Activated CD8-positive, alpha-beta T cell treated with anti-CD3 and anti-CD28 coated beads, Interleukin-2, amount 10 ng/mL, durations not matched to agents 7 days and 5 days (primary cell): ENCODE results near the gene MSRB3. TPM values are rescaled to one million over a fixed set of nuclear protein-coding genes. Genes with fewer than 3 reads are reported as not detected.

ENCODE experiments used
- ATAC-seq: fragments of 150-1000 bp; cut with Tn5 transposase; one replicate; pipeline ENCODE4 v1.10.0; 2021; ENCODE audit warnings: moderate library complexity
- CTCF ChIA-PET: fragments of 350-600 bp; sonication (Branson Sonifier 250); formaldehyde crosslinking; loops from one replicate; lab custom pipeline; 2021; ENCODE audit warnings: antibody characterized with exemption; lab: Charles Lee
- POLR2A ChIA-PET: fragments of 350-600 bp; sonication (Branson Sonifier 250); formaldehyde crosslinking; loops from one replicate; lab custom pipeline; 2021; ENCODE audit warnings: antibody characterized with exemption; lab: Charles Lee
- DNase-seq: peaks from one replicate; pipeline ENCODE4 v3.0.0-alpha.2; 2020
- H3K27ac Mint-ChIP-seq: one replicate; pipeline ENCODE4 v1.8.0; 2021; ENCODE audit warnings: mild to moderate bottlenecking, mixed read lengths
- H3K27me3 Mint-ChIP-seq: one replicate; pipeline ENCODE4 v1.8.0; 2021; ENCODE audit warnings: low read depth, mixed read lengths
- H3K36me3 Mint-ChIP-seq: one replicate; pipeline ENCODE4 v1.8.0; 2021; ENCODE audit warnings: low read depth, mixed read lengths
- H3K4me1 Mint-ChIP-seq: one replicate; pipeline ENCODE4 v1.8.0; 2021; ENCODE audit warnings: low read depth, mixed read lengths
- H3K4me3 Mint-ChIP-seq: one replicate; pipeline ENCODE4 v1.8.0; 2021; ENCODE audit warnings: mild to moderate bottlenecking, mixed read lengths
- H3K9me3 Mint-ChIP-seq: one replicate; pipeline ENCODE4 v1.8.0; 2022; ENCODE audit warnings: mixed read lengths; ENCODE audit not compliant: insufficient read depth
- total RNA-seq, 2 experiments: library from RNA; stranded (reverse); gene quantifications; one replicate each; pipeline ENCODE4 v1.2.3, GENCODE V29; 2021

MSRB3 gene
- total RNA-seq, 2 experiments from 2014 or later = not detected

GRCh38 chr12:65294641-65295262 is 16.3 kb downstream of the MSRB3 start:
- Mint-ChIP-seq H3K27me3 (peaks cover 11% of the 10 kb centered on the region), H3K36me3 (no peaks in the 10 kb centered on the region), H3K27ac (no peak overlapping the region), H3K4me1 (no peaks in the 10 kb centered on the region), H3K4me3 (no peak overlapping the region), H3K9me3 (peaks cover 5% of the 10 kb centered on the region)
- DNase-seq (no peak), ATAC-seq (no peak)
- ChIA-PET CTCF (no interaction called here), POLR2A (no interaction called here)

DNA sequence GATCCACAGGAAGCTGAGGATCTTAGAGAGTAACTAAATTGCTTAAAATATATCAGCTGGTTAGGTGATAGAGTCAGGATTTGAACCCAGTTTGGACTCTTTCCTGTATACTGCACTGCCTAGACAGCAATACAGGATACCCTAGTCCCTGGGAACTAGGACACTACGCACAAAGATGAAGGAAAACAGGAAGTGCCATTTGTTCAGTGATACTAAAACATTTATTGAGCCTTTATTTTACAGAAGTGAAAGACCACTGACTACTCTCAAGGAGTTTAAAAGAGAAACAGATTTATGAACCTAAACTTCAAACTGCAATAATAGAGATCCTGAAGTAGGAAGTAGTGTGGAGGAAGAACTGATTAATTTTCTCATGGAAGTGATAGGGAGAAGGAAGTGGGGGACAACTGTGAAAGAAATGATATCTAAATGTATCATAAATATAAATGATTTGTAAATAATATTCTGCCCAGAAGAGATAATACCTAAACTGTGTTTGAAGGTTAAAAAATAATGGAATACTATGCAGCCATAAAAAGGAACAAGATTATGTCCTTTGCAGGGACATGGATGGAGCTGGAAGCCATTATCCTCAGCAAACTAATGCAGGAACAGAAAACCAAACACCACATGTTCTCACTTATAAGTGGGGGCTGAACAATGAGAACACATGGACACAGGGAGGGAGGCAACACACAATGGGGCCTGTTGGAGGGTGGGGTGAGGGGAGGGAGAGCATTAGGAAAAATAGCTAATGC is 18.2 kb downstream of the MSRB3 start:
- peaks cover 7% of the 10 kb centered on the region for H3K27me3 Mint-ChIP-seq
- no peak overlapping the region for H3K27ac Mint-ChIP-seq
- ChIA-PET POLR2A (no interaction called here), CTCF (no interaction called here)
- no peaks in the 10 kb centered on the region for H3K4me1 Mint-ChIP-seq
- DNase-seq (no peak), ATAC-seq (no peak)
- H3K36me3 Mint-ChIP-seq = no peaks in the 10 kb centered on the region
- no peak overlapping the region for H3K4me3 Mint-ChIP-seq
- peaks cover 5% of the 10 kb centered on the region for H3K9me3 Mint-ChIP-seq

GRCh38 chr12:65300097-65300496 is 21.6 kb downstream of the MSRB3 start:
- CTCF ChIA-PET = no interaction called here
- ATAC-seq (no peak), DNase-seq (no peak)
- H3K36me3 Mint-ChIP-seq = no peaks in the 10 kb centered on the region
- H3K4me1 Mint-ChIP-seq = no peaks in the 10 kb centered on the region
- H3K27ac Mint-ChIP-seq = no peak overlapping the region
- H3K27me3 Mint-ChIP-seq = peaks cover 15% of the 10 kb centered on the region
- H3K9me3 Mint-ChIP-seq = peaks cover 5% of the 10 kb centered on the region
- H3K4me3 Mint-ChIP-seq = no peak overlapping the region
- POLR2A ChIA-PET = no interaction called here

GRCh38 chr12:65300679-65301349 is 22.3 kb downstream of the MSRB3 start:
- Mint-ChIP-seq H3K9me3 (peaks cover 5% of the 10 kb centered on the region), H3K36me3 (no peaks in the 10 kb centered on the region), H3K4me1 (no peaks in the 10 kb centered on the region), H3K27me3 (peaks cover 15% of the 10 kb centered on the region), H3K4me3 (no peak overlapping the region), H3K27ac (no peak overlapping the region)
- DNase-seq (no peak), ATAC-seq (no peak)
- POLR2A ChIA-PET = no interaction called here
- CTCF ChIA-PET = no interaction called here

GRCh38 chr12:65302891-65303290 is 24.4 kb downstream of the MSRB3 start:
- Mint-ChIP-seq H3K9me3 (no peaks in the 10 kb centered on the region), H3K4me1 (no peaks in the 10 kb centered on the region)
- CTCF ChIA-PET = interaction anchor here (1.4 kb wide), 1 partner anchor 15 kb away, joined by 3 read pairs; no protein-coding TSS in a partner anchor

DNA sequence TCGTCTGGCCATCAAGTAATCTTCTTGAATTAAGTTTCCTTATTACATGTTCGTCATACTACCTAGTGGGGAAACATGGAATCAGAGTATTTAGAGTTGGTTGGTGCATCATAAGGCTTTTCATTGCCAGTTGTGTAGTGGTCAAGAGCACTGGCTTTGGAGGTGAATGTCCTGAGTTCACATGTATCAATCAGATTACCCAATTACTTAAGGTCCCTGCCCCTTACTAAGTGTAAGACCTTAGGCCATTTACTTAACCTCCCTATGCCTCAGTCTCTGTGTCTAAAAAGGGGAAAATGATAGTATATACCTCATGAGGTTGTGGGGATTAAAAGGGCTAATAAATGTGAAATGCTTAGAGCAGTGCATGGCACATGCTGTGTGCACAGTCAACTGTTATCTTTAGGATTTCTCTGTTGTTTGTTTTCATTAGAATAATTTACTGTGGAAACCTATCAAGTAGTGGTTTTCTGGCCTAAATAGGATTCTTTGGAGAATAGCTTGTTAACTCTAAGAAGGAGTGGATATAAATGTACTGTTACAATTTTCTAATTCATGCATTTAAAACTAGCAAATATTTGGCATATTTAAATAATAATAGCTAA is 27.0 kb downstream of the MSRB3 start:
- Mint-ChIP-seq H3K27me3 (peaks cover 15% of the 10 kb centered on the region), H3K4me1 (no peaks in the 10 kb centered on the region), H3K9me3 (no peaks in the 10 kb centered on the region), H3K27ac (no peak overlapping the region), H3K4me3 (no peak overlapping the region), H3K36me3 (no peaks in the 10 kb centered on the region)
- POLR2A ChIA-PET = no interaction called here
- CTCF ChIA-PET = interaction anchor here (1.1 kb wide), 2 partner anchors 297 to 414 kb away, joined by 3 to 4 read pairs; no protein-coding TSS in a partner anchor
- no peak for DNase-seq
- ATAC-seq = no peak

More at GRCh38 chr12:65302891-65303290, 24.4 kb downstream of the MSRB3 start:
- no peak overlapping the region for H3K27ac Mint-ChIP-seq
- H3K4me3 Mint-ChIP-seq = no peak overlapping the region
- H3K36me3 Mint-ChIP-seq = no peaks in the 10 kb centered on the region
- POLR2A ChIA-PET = no interaction called here
- ATAC-seq (no peak), DNase-seq (no peak)
- H3K27me3 Mint-ChIP-seq = peaks cover 13% of the 10 kb centered on the region

- H3K4me3 Mint-ChIP-seq = no peak overlapping the region
- no peak overlapping the region for H3K27ac Mint-ChIP-seq
- H3K27me3 Mint-ChIP-seq = peaks cover 15% of the 10 kb centered on the region
- ChIA-PET POLR2A (no interaction called here), CTCF (interaction anchor here (1.1 kb wide), 2 partner anchors 296 to 415 kb away, joined by 3 to 4 read pairs; no protein-coding TSS in a partner anchor)
- DNase-seq (peak; percentile 32), ATAC-seq (peak; percentile 27)
- H3K9me3 Mint-ChIP-seq = no peaks in the 10 kb centered on the region
- H3K36me3 Mint-ChIP-seq = no peaks in the 10 kb centered on the region
- H3K4me1 Mint-ChIP-seq = no peaks in the 10 kb centered on the region
These were observed 28.1 kb downstream of the MSRB3 start for GRCh38 chr12:65306366-65307168.

DNA sequence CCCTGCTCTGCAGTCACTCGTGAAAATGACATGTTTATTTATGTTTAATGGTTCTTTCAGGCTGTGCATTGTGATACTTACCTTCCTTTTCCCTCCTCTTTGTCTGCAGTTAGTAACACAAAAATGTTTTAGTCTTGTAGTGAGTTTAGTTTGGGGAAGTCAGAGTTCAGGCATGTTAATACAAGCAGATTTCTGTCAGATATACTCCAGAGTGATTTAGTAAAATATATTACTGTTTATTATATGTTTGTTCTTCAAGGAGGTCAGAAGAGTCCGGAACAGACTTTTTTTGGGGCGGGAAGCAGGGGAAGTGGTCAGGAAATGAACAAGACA is 28.7 kb downstream of the MSRB3 start:
- Mint-ChIP-seq H3K27me3 (peaks cover 15% of the 10 kb centered on the region), H3K36me3 (no peaks in the 10 kb centered on the region), H3K4me3 (no peak overlapping the region), H3K4me1 (no peaks in the 10 kb centered on the region), H3K27ac (no peak overlapping the region), H3K9me3 (no peaks in the 10 kb centered on the region)
- CTCF ChIA-PET = no interaction called here
- POLR2A ChIA-PET = no interaction called here
- ATAC-seq (no peak), DNase-seq (no peak)

DNA sequence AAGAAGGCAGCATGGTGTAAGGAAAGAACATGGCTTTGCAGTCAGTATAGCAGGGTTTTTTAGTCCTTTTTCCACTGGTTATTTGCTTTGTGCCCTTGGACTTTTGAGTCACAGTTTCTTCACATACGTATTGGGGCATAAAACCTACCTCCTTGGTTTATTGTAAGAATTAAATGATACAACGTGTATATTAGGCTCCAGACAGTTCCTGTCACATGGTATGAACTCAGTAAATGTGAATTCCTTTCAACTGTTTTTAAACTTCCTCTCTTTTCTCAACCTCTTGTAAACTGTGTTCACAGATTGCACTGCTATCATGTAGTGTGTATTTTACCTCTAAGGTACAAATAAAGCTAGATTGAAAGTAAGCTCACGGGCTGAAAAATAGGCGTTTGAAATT is 29.5 kb downstream of the MSRB3 start:
- Mint-ChIP-seq H3K27ac (no peak overlapping the region), H3K9me3 (no peaks in the 10 kb centered on the region), H3K36me3 (no peaks in the 10 kb centered on the region), H3K4me3 (no peak overlapping the region), H3K27me3 (peaks cover 13% of the 10 kb centered on the region), H3K4me1 (no peaks in the 10 kb centered on the region)
- ChIA-PET POLR2A (no interaction called here), CTCF (no interaction called here)
- ATAC-seq = no peak
- DNase-seq = no peak

DNA sequence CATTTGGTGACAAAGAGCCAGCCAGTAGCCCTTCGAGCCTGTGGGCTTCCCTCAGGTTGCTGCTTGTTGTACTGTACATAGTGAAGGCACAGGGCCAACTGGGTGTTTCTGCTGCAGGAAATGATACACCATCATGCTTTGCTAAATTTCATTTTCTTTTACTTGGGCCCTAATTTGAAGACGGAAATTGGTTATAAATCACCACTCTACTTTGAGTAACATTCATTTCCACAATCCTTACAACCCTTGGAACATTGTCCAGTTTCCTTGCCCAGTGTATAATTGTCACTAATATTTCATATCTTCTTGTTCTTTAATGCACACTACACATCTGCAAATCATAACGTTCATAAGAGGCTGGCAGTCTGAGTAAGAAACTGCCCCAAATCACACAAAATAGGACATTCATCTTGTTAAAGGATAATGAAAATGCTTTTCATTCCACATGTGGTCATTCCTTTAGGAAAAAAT is 30.2 kb downstream of the MSRB3 start:
- no peaks in the 10 kb centered on the region for H3K9me3 Mint-ChIP-seq
- H3K4me1 Mint-ChIP-seq = no peaks in the 10 kb centered on the region
- no peak overlapping the region for H3K27ac Mint-ChIP-seq
- no peak for ATAC-seq
- peaks cover 13% of the 10 kb centered on the region for H3K27me3 Mint-ChIP-seq
- no peak for DNase-seq
- H3K4me3 Mint-ChIP-seq = no peak overlapping the region
- no peaks in the 10 kb centered on the region for H3K36me3 Mint-ChIP-seq
- ChIA-PET CTCF (no interaction called here), POLR2A (no interaction called here)

DNA sequence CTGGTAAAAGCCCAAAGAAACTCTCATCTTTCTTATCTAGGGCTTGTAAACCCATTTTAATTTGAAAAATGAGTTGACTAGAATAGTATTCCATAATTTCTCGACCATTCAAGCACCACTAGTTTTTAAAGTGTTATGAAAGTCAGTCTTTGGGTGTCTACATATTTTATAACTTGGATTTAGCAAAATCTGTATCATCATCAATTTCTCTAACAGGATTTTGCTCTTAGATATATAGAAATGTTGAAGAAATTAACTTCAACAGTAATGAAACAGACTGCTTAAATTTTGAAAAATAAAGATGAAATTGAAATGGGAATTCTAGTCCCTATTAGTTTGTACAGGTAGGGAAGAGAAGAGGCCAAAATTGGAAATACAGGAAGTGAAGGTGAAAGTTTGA is 32.8 kb downstream of the MSRB3 start:
- H3K27me3 Mint-ChIP-seq = peaks cover 7% of the 10 kb centered on the region
- H3K27ac Mint-ChIP-seq = no peak overlapping the region
- H3K36me3 Mint-ChIP-seq = no peaks in the 10 kb centered on the region
- H3K4me1 Mint-ChIP-seq = no peaks in the 10 kb centered on the region
- ATAC-seq (no peak), DNase-seq (no peak)
- ChIA-PET POLR2A (no interaction called here), CTCF (interaction anchor here (1.6 kb wide), 1 partner anchor 420 kb away, joined by 3 read pairs; no protein-coding TSS in a partner anchor)
- no peaks in the 10 kb centered on the region for H3K9me3 Mint-ChIP-seq
- no peak overlapping the region for H3K4me3 Mint-ChIP-seq
